ENCODE data around the gene HHAT. TPM values are rescaled to one million over a fixed set of nuclear protein-coding genes. Genes with fewer than 3 reads are reported as not detected.
"Not testable (repeated sequence)": the region's sequence is repeated elsewhere in the genome, so short reads cannot be mapped to it uniquely, and the experiment has no call there.

Gene HHAT
- total RNA-seq, 4 donors from 2014 or later: 3.4 to 5.2 (median 4.0) TPM

- intact Hi-C loops (cut with DNase I): no loop called here
- Histone ChIP-seq H3K4me1 (no peaks in the 10 kb centered on the region), H3K27ac (no peak overlapping the region), H3K27me3 (no peaks in the 10 kb centered on the region), H3K36me3 (no peaks in the 10 kb centered on the region), H3K4me3 (no peak overlapping the region), H3K9me3 (no peaks in the 10 kb centered on the region)
- no peak for DNase-seq
- TF ChIP-seq CTCF (IDR thresholded peaks at IDR 0.05): no peak
- TF ChIP-seq POLR2A (IDR thresholded peaks at IDR 0.05): no peak
- 78 to 89% methylated on average over 5 to 6 of the region's 6 CpGs for WGBS, 2 donors
These were observed 329.1 kb downstream of the HHAT start for GRCh38 chr1:210657806-210658205.

- intact Hi-C loops (cut with DNase I): not testable (repeated sequence)
These were observed 332.8 kb downstream of the HHAT start for GRCh38 chr1:210661520-210661919.

GRCh38 chr1:210662291-210663050 is 333.8 kb downstream of the HHAT start:
- 60 to 86% methylated on average over 4 of the region's 4 CpGs for WGBS, 2 donors
- no peak for DNase-seq
- no peak for TF ChIP-seq CTCF (IDR thresholded peaks at IDR 0.05)
- TF ChIP-seq POLR2A (IDR thresholded peaks at IDR 0.05): no peak

More at GRCh38 chr1:210661520-210661919, 332.8 kb downstream of the HHAT start:
- H3K9me3 ChIP-seq, H3K4me1 ChIP-seq, H3K27me3 ChIP-seq, H3K27ac ChIP-seq, H3K4me3 ChIP-seq, H3K36me3 ChIP-seq, DNase-seq: not testable (repeated sequence)
- 87 to 95% methylated on average over 4 of the region's 4 CpGs for WGBS, 2 donors

GRCh38 chr1:210663730-210664573 is 335.2 kb downstream of the HHAT start:
- Histone ChIP-seq H3K4me1 (no peaks in the 10 kb centered on the region), H3K4me3 (no peak overlapping the region), H3K36me3 (no peaks in the 10 kb centered on the region), H3K9me3 (no peaks in the 10 kb centered on the region), H3K27me3 (no peaks in the 10 kb centered on the region), H3K27ac (no peak overlapping the region)
- DNase-seq: no peak
- TF ChIP-seq POLR2A (IDR thresholded peaks at IDR 0.05) (no peak), CTCF (IDR thresholded peaks at IDR 0.05) (no peak)
- intact Hi-C loops (cut with DNase I): no loop called here
- WGBS, 2 donors: 54 to 62% methylated on average over 6 to 7 of the region's 7 CpGs

More at GRCh38 chr1:210662291-210663050, 333.8 kb downstream of the HHAT start:
- H3K4me1 ChIP-seq: no peaks in the 10 kb centered on the region
- no peaks in the 10 kb centered on the region for H3K9me3 ChIP-seq
- no peak overlapping the region for H3K4me3 ChIP-seq
- H3K36me3 ChIP-seq: no peaks in the 10 kb centered on the region
- no peak overlapping the region for H3K27ac ChIP-seq
- intact Hi-C loops (cut with DNase I): no loop called here
- no peaks in the 10 kb centered on the region for H3K27me3 ChIP-seq

- H3K9me3 ChIP-seq: no peaks in the 10 kb centered on the region
- no peak for DNase-seq
- H3K36me3 ChIP-seq: no peaks in the 10 kb centered on the region
- TF ChIP-seq POLR2A (IDR thresholded peaks at IDR 0.05): no peak
- TF ChIP-seq CTCF (IDR thresholded peaks at IDR 0.05): no peak
- no peaks in the 10 kb centered on the region for H3K27me3 ChIP-seq
- H3K4me3 ChIP-seq: no peak overlapping the region
- no peaks in the 10 kb centered on the region for H3K4me1 ChIP-seq
- intact Hi-C loops (cut with DNase I): no loop called here
- H3K27ac ChIP-seq: no peak overlapping the region
These were observed 341.2 kb downstream of the HHAT start for GRCh38 chr1:210669951-210670350.

Measured in esophagus squamous epithelium (tissue), 5 donors.